ENCODE results near the gene SEC16A.

Gene SEC16A

GRCh38 chr9:136511670-136512592 lies 29.1 kb upstream of the SEC16A start:
- TF ChIP-seq CTCF (conservative IDR thresholded peaks at IDR 0.05; ENCODE audit: low read depth, low read length) = no peak
- no peak overlapping the region for H3K4me3 ChIP-seq (ENCODE audit: low read depth, low read length)
- no peak for DNase-seq (ENCODE audit: low read depth)

GRCh38 chr9:136511144-136511669 lies 28.4 kb upstream of the SEC16A start:
- no peak for TF ChIP-seq CTCF (conservative IDR thresholded peaks at IDR 0.05; ENCODE audit: low read depth, low read length)
- no peak overlapping the region for H3K4me3 ChIP-seq (ENCODE audit: low read depth, low read length)
- DNase-seq (ENCODE audit: low read depth) = no peak

GRCh38 chr9:136510561-136510960 lies 27.7 kb upstream of the SEC16A start:
- no peak for DNase-seq (ENCODE audit: low read depth)
- no peak overlapping the region for H3K4me3 ChIP-seq (ENCODE audit: low read depth, low read length)
- TF ChIP-seq CTCF (conservative IDR thresholded peaks at IDR 0.05; ENCODE audit: low read depth, low read length) = no peak

GRCh38 chr9:136509549-136509948 lies 26.7 kb upstream of the SEC16A start:
- TF ChIP-seq CTCF (conservative IDR thresholded peaks at IDR 0.05; ENCODE audit: low read depth, low read length) = no peak
- no peak for DNase-seq (ENCODE audit: low read depth)
- H3K4me3 ChIP-seq (ENCODE audit: low read depth, low read length) = no peak overlapping the region

GRCh38 chr9:136508729-136509500 lies 26.1 kb upstream of the SEC16A start:
- DNase-seq (ENCODE audit: low read depth) = no peak
- no peak for TF ChIP-seq CTCF (conservative IDR thresholded peaks at IDR 0.05; ENCODE audit: low read depth, low read length)
- H3K4me3 ChIP-seq (ENCODE audit: low read depth, low read length) = no peak overlapping the region

- TF ChIP-seq CTCF (conservative IDR thresholded peaks at IDR 0.05; ENCODE audit: low read depth, low read length) = no peak
- DNase-seq (ENCODE audit: low read depth) = no peak
- H3K4me3 ChIP-seq (ENCODE audit: low read depth, low read length) = no peak overlapping the region
These were observed 25.1 kb upstream of the SEC16A start for GRCh38 chr9:136507992-136508375.

All from choroid plexus epithelial cell (primary cell).